Immature natural killer cell (primary cell): Measurements from ENCODE around the gene ENTREP1. TPM values are rescaled to one million over a fixed set of nuclear protein-coding genes. Genes with fewer than 3 reads are reported as not detected.

Experiments used
- DNase-seq, 3 donors: peaks; one replicate each; pipeline ENCODE4 v3.0.0; 2022; ENCODE audit warnings: mixed read lengths in 1 of 3
- H3K27ac Mint-ChIP-seq, 6 donors: one replicate each; pipeline ENCODE4 v1.8.0; 2020; ENCODE audit warnings: mixed read lengths in 6 of 6, mild to moderate bottlenecking in 5 of 6, inconsistent platforms in 4 of 6, moderate library complexity in 3 of 6
- H3K27me3 Mint-ChIP-seq, 3 donors: one replicate each; pipeline ENCODE4 v1.8.0; 2020 to 2021; ENCODE audit warnings: low read depth in 3 of 3, mild to moderate bottlenecking in 3 of 3, mixed read lengths in 3 of 3, moderate library complexity in 3 of 3, inconsistent platforms in 1 of 3
- H3K36me3 Mint-ChIP-seq, 3 donors: one replicate each; pipeline ENCODE4 v1.8.0; 2020; ENCODE audit warnings: mixed read lengths in 3 of 3, inconsistent platforms in 2 of 3, mild to moderate bottlenecking in 2 of 3
- H3K4me1 Mint-ChIP-seq, 2 donors: one replicate each; pipeline ENCODE4 v1.8.0; 2020; ENCODE audit warnings: inconsistent platforms in 2 of 2, mild to moderate bottlenecking in 2 of 2, mixed read lengths in 2 of 2, moderate library complexity in 1 of 2
- H3K4me3 Mint-ChIP-seq, 5 donors: one replicate each; pipeline ENCODE4 v1.8.0; 2020; ENCODE audit warnings: mild to moderate bottlenecking in 5 of 5, mixed read lengths in 5 of 5, inconsistent platforms in 3 of 5, moderate library complexity in 3 of 5
- H3K9me3 Mint-ChIP-seq, 6 donors: one replicate each; pipeline ENCODE4 v1.8.0; 2020; ENCODE audit warnings: mild to moderate bottlenecking in 6 of 6, mixed read lengths in 6 of 6, inconsistent platforms in 4 of 6, moderate library complexity in 3 of 6
- polyA plus RNA-seq, 3 donors: library from polyadenylated mRNA; unstranded; fragments of 300-500 nt; fragmentation: Illumina TruSeq; gene quantifications; one replicate each; pipeline ENCODE4 v1.2.3, GENCODE V29; 2021

The ENTREP1 gene
- polyA plus RNA-seq, 3 donors from 2014 or later: not detected

DNA sequence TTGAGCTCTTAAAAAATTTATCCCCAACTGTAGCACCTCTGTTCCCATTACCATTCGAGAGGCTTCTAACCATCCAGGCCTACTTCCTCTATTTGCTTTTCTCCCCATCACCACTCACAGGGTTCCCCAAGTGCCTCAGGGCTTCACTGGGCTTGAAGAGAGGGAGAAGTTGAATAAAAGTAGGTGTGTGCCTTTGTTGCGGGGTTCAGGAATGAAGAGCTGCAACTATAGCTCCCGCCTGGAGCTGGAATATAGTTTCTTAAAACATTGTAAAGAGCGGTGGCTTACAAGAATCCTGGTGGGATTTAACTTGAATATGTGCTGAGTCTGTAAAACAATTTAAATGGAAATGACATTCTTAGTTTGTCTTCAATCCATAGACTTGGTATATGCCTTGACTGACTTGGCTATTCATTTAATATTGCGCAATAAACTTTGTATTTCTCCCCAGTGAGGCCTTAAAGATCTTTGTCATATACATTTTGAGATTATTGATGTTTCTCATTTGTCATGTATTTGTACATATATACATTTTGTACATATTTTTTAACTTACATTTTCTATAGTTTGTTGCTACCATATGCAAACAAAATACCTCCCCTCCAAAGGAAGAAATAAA, 7.2 kb downstream of the ENTREP1 start:
- H3K27ac Mint-ChIP-seq: no peak overlapping the region
- H3K9me3 Mint-ChIP-seq: no peaks in the 10 kb centered on the region
- no peak overlapping the region for H3K4me3 Mint-ChIP-seq
- DNase-seq: no peak
- H3K36me3 Mint-ChIP-seq: no peaks in the 10 kb centered on the region
- H3K4me1 Mint-ChIP-seq: no peaks in the 10 kb centered on the region
- peaks cover 2 to 4% (median 3%) of the 10 kb centered on the region in 3 donors for H3K27me3 Mint-ChIP-seq

DNA sequence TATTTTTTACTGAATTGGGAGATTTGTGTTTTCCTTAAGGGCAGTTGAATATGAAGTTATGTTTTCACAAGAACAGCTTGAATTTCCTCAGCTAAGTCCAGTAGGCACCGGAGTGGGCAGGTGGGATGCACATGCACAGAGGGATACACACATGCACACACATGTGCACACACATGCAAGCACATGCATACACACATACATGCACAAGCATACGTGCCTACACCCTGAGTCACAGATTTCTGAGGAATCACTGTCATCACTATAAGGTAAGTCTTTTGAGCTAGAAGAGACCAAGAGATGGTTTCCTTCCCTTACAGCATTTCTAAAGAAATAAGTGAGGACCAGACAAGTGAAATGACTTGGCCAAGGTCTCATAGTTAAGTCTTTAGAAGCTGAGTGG, 8.7 kb downstream of the ENTREP1 start:
- no peak for DNase-seq
- no peaks in the 10 kb centered on the region for H3K36me3 Mint-ChIP-seq
- H3K27ac Mint-ChIP-seq: no peak overlapping the region
- H3K27me3 Mint-ChIP-seq: peaks cover 0 to 4% (median 2%) of the 10 kb centered on the region in 3 donors
- no peaks in the 10 kb centered on the region for H3K4me1 Mint-ChIP-seq
- no peaks in the 10 kb centered on the region for H3K9me3 Mint-ChIP-seq
- H3K4me3 Mint-ChIP-seq: no peak overlapping the region

DNA sequence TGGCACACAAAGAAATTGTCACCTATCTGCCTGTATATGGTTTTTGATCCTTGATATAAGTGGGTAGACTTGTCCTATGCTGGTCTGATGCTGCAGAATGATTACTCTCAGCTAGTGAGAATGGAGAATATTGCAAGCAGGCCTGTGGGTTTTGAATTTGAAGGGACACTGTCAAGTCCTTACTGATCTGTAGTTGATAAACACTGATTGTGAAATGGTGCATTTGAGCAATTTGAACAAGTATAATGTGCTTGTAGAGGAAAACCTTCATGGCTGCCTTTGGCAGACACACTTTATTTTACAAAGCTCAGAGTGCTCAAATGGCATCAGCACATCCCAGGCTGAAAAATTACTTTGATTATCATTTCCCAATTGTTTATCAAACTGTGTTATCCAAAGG, 9.3 kb downstream of the ENTREP1 start:
- H3K27me3 Mint-ChIP-seq: peaks cover 0 to 4% (median 3%) of the 10 kb centered on the region in 3 donors
- no peak for DNase-seq
- H3K27ac Mint-ChIP-seq: no peak overlapping the region
- no peaks in the 10 kb centered on the region for H3K36me3 Mint-ChIP-seq
- no peak overlapping the region for H3K4me3 Mint-ChIP-seq
- no peaks in the 10 kb centered on the region for H3K4me1 Mint-ChIP-seq
- no peaks in the 10 kb centered on the region for H3K9me3 Mint-ChIP-seq

DNA sequence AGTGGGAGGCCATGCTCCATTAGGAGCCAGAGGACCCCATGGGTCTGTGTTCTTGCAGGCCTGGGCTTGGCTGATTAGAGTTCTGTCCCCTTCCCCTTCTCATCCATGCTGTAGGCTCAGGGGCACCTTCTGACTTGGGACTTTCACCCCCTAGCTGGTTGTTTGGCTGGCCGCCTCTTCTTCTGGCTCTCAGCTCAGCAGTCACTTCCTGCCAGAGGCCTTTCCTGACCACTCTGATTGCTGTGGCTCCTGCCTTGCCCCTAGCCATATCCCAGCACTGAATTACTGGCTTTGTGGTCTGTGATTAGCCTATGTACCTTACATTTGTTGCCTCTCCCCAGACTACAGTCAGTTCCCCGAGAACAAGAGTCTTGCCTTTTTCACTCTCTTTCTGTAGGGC, 14.6 kb downstream of the ENTREP1 start:
- H3K9me3 Mint-ChIP-seq: no peaks in the 10 kb centered on the region
- H3K27me3 Mint-ChIP-seq: peaks cover 0 to 9% (median 7%) of the 10 kb centered on the region in 3 donors
- no peak for DNase-seq
- no peak overlapping the region for H3K27ac Mint-ChIP-seq
- H3K4me3 Mint-ChIP-seq: no peak overlapping the region
- H3K36me3 Mint-ChIP-seq: no peaks in the 10 kb centered on the region
- H3K4me1 Mint-ChIP-seq: no peaks in the 10 kb centered on the region

DNA sequence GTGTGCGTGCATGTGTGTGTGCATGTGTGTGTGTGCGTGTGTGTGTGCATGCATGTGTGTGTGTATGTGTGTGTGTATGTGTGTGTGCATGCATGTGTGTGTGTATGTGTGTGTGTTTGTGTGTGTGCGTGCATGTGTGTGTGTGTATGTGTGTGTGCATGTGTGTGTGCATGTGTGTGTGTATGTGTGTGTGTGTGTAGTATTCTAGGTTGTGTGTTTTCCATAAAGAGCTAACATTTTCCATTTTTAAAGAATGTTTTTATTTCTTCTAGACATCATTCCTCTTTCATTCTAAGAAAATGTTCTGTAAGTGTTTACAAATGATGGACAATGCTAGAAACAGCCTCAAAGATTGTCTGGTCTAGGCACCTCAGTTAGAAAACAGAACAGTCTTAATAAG, 15.6 kb downstream of the ENTREP1 start:
- Mint-ChIP-seq H3K9me3 (peaks cover 0 to 3% (median 0%) of the 10 kb centered on the region in 6 donors), H3K36me3 (no peaks in the 10 kb centered on the region), H3K27me3 (peaks cover 0 to 7% (median 5%) of the 10 kb centered on the region in 3 donors), H3K4me1 (no peaks in the 10 kb centered on the region), H3K4me3 (no peak overlapping the region), H3K27ac (no peak overlapping the region)
- DNase-seq: no peak

DNA sequence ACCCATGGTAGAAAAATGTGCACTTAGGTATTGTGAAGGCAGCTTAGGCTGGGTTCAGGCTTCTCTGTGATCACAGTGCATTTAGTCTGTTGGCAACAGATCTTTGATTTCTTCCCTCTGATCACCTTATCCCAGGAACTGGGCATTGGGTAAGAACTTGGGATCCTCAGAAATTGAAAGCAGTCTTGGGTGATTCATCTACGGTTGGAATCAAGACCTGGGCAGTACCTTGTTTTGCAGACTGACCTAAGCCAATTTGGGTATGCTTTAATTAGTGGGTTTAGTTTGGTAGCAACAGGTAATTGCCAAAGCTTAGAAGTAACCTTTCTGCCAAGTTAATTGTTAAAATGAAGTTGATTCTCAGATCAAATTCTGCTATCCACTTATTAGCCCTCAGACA, 17.8 kb downstream of the ENTREP1 start:
- Mint-ChIP-seq H3K9me3 (peaks cover 0 to 3% (median 0%) of the 10 kb centered on the region in 6 donors), H3K4me1 (no peaks in the 10 kb centered on the region), H3K27me3 (peaks cover 0 to 7% (median 5%) of the 10 kb centered on the region in 3 donors), H3K4me3 (no peak overlapping the region), H3K27ac (no peak overlapping the region), H3K36me3 (no peaks in the 10 kb centered on the region)
- no peak for DNase-seq

DNA sequence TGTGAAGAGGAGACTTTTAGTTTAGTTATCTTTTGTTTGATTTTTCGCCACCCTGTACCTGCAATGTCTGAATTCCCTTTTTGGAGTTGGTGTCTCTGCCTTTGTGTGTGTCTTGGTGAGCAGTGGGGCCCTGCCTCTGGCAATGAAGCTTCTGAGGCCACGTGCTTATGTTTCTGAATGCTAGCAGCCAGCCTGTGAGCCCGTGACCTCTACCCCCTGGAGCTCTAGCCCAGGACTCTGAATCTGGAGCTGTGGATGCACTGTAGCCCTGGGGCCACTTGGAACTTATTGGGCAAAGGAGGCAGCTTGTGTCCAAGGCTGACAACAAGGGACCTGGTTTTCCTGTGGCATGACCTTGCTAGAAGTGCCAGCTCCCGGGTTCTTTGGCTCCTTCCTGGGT, 19.4 kb downstream of the ENTREP1 start:
- Mint-ChIP-seq H3K9me3 (peaks cover 0 to 3% (median 0%) of the 10 kb centered on the region in 6 donors), H3K27me3 (peaks cover 0 to 5% (median 5%) of the 10 kb centered on the region in 3 donors), H3K4me1 (no peaks in the 10 kb centered on the region), H3K4me3 (no peak overlapping the region), H3K36me3 (no peaks in the 10 kb centered on the region), H3K27ac (no peak overlapping the region)
- no peak for DNase-seq

DNA sequence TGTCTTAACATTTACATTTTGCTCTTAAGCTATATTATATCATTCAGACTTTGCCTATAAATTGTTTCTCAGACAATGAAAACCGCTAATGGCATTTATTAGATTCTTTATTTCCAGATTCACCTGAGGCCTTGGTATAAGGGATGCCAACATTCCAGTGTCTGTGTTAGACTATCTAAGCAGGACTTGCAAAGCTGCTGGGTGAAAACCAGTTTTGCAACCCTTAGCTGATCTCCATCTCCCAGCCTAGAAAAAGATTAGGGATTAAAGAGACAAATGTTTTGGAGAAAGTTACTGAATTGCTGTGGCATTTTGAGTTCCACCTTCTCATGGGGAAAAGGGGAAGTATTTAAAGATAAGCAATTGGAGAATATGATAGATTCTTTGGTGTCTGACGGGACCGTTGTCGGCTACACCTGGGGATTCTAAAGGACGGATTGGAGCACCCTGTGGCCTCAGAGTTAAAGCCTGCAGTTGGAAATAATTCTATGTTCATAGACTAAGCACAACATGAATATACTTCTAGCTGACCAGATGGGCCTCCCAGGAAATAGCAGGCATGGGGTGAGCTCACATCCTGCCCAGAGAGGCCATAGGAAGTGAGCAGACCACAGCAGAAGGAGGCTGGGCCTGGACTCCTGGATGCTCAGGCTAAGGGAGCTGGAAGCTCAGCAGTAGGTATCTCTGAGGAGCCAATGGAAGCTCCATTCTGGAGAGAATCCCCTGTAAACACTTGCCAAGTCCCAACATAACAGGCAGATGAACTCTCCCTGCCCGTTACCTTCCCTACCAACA, 21.8 kb downstream of the ENTREP1 start:
- Mint-ChIP-seq H3K4me1 (no peaks in the 10 kb centered on the region), H3K9me3 (peaks cover 0 to 3% (median 0%) of the 10 kb centered on the region in 6 donors), H3K27ac (no peak overlapping the region), H3K27me3 (peaks cover 0 to 2% (median 0%) of the 10 kb centered on the region in 3 donors), H3K36me3 (no peaks in the 10 kb centered on the region), H3K4me3 (no peak overlapping the region)
- no peak for DNase-seq

DNA sequence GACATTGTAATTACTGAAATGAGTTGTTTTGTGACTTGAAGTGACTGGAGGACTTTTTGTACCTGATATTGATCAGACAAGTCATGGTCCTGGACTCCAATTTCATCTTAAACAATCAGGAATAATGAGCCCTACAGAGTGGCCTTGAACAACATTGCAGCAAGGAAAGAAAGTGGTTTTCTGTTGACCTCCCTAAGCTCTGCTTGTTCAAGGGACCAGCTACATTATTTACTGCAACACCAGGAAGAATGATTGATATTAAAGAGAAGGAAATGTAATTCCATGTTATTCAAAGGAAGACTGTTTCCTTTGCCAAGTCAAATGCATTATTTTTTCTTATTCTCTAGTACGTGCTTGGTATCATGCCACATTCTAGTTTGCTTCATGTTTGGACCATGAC, 22.6 kb downstream of the ENTREP1 start:
- H3K4me1 Mint-ChIP-seq: no peaks in the 10 kb centered on the region
- no peak overlapping the region for H3K4me3 Mint-ChIP-seq
- no peaks in the 10 kb centered on the region for H3K36me3 Mint-ChIP-seq
- peaks cover 0 to 2% (median 2%) of the 10 kb centered on the region in 3 donors for H3K27me3 Mint-ChIP-seq
- DNase-seq: no peak
- peaks cover 0 to 3% (median 0%) of the 10 kb centered on the region in 6 donors for H3K9me3 Mint-ChIP-seq
- no peak overlapping the region for H3K27ac Mint-ChIP-seq

DNA sequence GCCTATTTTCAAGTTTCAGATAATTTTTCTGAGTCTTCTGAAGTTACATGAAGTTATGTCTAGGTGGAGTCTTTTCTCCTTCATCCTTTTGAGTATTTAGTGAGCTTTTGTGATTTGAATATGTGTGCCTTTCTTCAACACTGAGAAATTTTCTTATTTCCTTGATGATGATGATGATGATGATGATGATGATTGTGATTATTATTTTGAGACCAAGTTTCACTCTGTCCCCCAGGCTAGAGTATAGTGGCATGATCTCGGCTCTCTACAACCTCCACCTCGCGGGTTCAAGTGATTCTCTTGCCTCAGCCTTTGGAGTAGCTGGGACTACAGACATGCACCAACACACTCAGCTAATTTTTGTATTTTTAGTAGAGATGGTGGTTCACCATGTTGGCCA, 26.2 kb downstream of the ENTREP1 start:
- no peaks in the 10 kb centered on the region for H3K9me3 Mint-ChIP-seq
- no peaks in the 10 kb centered on the region for H3K4me1 Mint-ChIP-seq
- no peak for DNase-seq
- no peaks in the 10 kb centered on the region for H3K36me3 Mint-ChIP-seq
- no peak overlapping the region for H3K4me3 Mint-ChIP-seq
- no peak overlapping the region for H3K27ac Mint-ChIP-seq
- H3K27me3 Mint-ChIP-seq: peaks cover 0 to 2% (median 0%) of the 10 kb centered on the region in 3 donors

DNA sequence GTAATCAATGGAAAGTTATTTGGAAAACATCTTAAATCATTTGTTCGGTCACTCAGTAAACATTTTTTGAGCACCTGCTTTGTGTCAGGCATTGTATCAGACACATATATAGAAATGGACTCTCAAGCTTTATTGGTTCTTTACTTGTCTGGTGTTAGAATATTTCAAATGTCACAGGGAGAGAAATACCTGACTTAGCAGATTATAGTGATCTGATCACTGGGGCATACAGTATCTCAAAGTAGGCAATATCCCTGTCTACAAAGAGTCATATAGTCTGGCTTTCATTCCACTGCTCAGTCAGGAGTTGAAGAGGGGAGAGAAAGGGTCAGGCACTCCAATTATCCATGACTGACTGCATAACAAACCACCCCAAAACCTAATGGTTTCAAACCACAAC, 30.2 kb downstream of the ENTREP1 start:
- peaks cover 0 to 5% (median 2%) of the 10 kb centered on the region in 3 donors for H3K27me3 Mint-ChIP-seq
- no peak overlapping the region for H3K4me3 Mint-ChIP-seq
- peaks cover 0 to 3% (median 0%) of the 10 kb centered on the region in 6 donors for H3K9me3 Mint-ChIP-seq
- H3K27ac Mint-ChIP-seq: no peak overlapping the region
- DNase-seq: no peak
- H3K36me3 Mint-ChIP-seq: no peaks in the 10 kb centered on the region
- no peaks in the 10 kb centered on the region for H3K4me1 Mint-ChIP-seq

DNA sequence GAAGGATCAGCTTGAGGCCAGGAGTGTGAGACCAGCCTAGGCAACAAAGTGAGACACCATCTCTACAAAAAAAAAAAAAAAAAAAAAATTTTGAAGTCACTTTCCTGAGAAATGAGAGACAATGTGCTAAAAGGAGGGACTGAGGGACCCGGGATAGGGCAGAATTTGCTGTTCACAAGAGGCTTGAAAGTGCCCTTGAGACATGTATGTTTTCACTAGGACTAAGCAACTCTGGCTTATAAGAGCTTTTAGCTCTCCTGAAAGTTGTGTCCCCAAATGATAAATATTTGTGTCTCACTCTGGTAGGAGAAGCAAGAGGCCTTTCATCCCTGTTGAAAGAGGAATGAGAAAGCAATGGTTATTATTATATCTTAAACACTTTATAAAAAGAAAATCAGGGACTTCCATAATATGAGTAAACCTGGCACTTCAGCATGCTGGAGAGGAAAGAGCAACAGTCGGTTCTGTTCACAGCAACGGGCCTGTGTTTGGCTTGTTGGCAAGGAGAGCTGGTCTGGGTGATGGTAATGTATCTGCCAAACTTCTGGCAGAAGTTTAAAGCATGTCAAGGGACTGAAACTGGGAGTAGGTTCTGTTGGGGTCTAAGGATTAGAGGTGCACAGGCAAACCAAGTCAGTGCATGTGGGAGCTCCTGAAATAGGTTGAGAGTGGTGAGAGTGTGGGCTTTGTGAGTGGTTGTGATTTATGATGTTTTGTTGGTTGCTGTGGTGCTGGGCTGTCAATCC, 32.2 kb downstream of the ENTREP1 start:
- Mint-ChIP-seq H3K27ac (no peak overlapping the region), H3K36me3 (no peaks in the 10 kb centered on the region), H3K27me3 (peaks cover 0 to 4% (median 2%) of the 10 kb centered on the region in 3 donors), H3K4me3 (no peak overlapping the region), H3K9me3 (peaks cover 0 to 6% (median 0%) of the 10 kb centered on the region in 6 donors), H3K4me1 (no peaks in the 10 kb centered on the region)
- no peak for DNase-seq

DNA sequence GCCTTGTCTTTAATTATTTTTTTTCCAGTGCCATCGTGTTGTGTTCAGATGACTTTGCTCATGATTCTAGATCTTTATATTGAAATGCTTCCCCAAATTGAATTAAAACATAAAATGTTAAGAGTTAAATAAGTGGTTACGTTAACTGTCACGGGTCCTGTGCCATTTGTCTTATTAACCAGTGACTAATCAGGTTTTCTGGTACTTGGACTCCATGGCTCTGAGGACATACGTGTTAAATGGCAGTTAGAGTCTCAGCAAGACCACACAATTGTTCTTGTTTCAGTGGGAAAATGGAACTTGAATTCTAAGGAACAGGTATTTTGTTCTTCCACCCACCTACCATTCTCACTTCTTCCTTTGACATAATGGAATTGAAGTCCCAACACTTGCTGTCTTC, 32.8 kb downstream of the ENTREP1 start:
- no peaks in the 10 kb centered on the region for H3K4me1 Mint-ChIP-seq
- H3K36me3 Mint-ChIP-seq: no peaks in the 10 kb centered on the region
- H3K27me3 Mint-ChIP-seq: peaks cover 0 to 3% (median 2%) of the 10 kb centered on the region in 3 donors
- H3K4me3 Mint-ChIP-seq: no peak overlapping the region
- H3K9me3 Mint-ChIP-seq: peaks cover 0 to 6% (median 0%) of the 10 kb centered on the region in 6 donors
- no peak for DNase-seq
- no peak overlapping the region for H3K27ac Mint-ChIP-seq

DNA sequence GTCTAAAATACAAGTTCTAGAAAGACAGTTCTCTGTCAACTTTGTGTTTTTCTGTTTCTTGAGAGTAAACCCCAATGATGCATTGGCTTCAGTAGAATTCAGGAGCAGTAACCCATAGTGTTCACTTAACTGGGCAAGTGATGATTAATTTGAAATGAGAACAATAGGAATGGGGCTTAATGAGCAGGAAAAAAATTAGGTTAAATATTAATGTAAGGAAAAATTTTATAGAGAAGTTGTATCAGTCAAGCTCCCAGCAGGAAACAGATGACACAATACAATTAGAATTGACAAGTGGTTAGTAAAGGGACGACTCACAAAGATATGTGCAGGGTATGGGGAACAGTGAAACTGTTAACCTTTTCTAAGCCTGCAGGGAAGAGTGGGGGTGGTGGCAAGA, 38.2 kb downstream of the ENTREP1 start:
- no peak overlapping the region for H3K27ac Mint-ChIP-seq
- H3K4me1 Mint-ChIP-seq: no peaks in the 10 kb centered on the region
- H3K9me3 Mint-ChIP-seq: peaks cover 0 to 6% (median under 1%) of the 10 kb centered on the region in 6 donors
- H3K27me3 Mint-ChIP-seq: peaks cover 0 to 4% (median 2%) of the 10 kb centered on the region in 3 donors
- no peaks in the 10 kb centered on the region for H3K36me3 Mint-ChIP-seq
- DNase-seq: no peak
- H3K4me3 Mint-ChIP-seq: no peak overlapping the region
